ENCODE measurements around the gene RAC3. TPM values are rescaled to one million over a fixed set of nuclear protein-coding genes. Genes with fewer than 3 reads are reported as not detected.

RAC3 gene
- total and polyA plus RNA-seq, 2 of the 8 experiments (the other 6 are each of a cell fraction or from before 2014, with no cell fraction given), result 177 to 299 TPM

- TF ChIP-seq KDM5A (IDR thresholded peaks at IDR 0.05; ENCODE audit: low read length), result no peak
Measured at GRCh38 chr17:82014432-82014831, 17.0 kb upstream of the RAC3 start (continued).

Measured in H1 (cell line).